VCaP (cell line): ENCODE measurements around the gene SEC62.

Experiments
- H3K27ac ChIP-seq: fragments of 450-650 bp; 2 replicates; pipeline ENCODE4 v1.5.1; 2017
- TF ChIP-seq, protein P1 (sequence below): fragments of 450-650 bp; conservative IDR thresholded peaks from 2 replicates; pipeline ENCODE4 v1.5.1; 2017; ENCODE audit warnings: mild to moderate bottlenecking, moderate library complexity

Gene SEC62

GRCh38 chr3:170002879-170003278 is 36.3 kb downstream of the SEC62 start:
- peak overlapping the region; percentile 43 for H3K27ac ChIP-seq
- TF ChIP-seq, protein P1, sequence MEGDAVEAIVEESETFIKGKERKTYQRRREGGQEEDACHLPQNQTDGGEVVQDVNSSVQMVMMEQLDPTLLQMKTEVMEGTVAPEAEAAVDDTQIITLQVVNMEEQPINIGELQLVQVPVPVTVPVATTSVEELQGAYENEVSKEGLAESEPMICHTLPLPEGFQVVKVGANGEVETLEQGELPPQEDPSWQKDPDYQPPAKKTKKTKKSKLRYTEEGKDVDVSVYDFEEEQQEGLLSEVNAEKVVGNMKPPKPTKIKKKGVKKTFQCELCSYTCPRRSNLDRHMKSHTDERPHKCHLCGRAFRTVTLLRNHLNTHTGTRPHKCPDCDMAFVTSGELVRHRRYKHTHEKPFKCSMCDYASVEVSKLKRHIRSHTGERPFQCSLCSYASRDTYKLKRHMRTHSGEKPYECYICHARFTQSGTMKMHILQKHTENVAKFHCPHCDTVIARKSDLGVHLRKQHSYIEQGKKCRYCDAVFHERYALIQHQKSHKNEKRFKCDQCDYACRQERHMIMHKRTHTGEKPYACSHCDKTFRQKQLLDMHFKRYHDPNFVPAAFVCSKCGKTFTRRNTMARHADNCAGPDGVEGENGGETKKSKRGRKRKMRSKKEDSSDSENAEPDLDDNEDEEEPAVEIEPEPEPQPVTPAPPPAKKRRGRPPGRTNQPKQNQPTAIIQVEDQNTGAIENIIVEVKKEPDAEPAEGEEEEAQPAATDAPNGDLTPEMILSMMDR, result no peak

- TF ChIP-seq, protein P1, result no peak
- peak overlapping the region; percentile 43 for H3K27ac ChIP-seq
These were observed 37.3 kb downstream of the SEC62 start for GRCh38 chr3:170003881-170004356.

GRCh38 chr3:170007031-170007663 is 40.5 kb downstream of the SEC62 start:
- H3K27ac ChIP-seq, result no peak overlapping the region
- TF ChIP-seq, protein P1, result no peak

GRCh38 chr3:170010498-170010897 is 43.9 kb downstream of the SEC62 start:
- TF ChIP-seq, protein P1, result no peak
- H3K27ac ChIP-seq, result no peak overlapping the region

DNA sequence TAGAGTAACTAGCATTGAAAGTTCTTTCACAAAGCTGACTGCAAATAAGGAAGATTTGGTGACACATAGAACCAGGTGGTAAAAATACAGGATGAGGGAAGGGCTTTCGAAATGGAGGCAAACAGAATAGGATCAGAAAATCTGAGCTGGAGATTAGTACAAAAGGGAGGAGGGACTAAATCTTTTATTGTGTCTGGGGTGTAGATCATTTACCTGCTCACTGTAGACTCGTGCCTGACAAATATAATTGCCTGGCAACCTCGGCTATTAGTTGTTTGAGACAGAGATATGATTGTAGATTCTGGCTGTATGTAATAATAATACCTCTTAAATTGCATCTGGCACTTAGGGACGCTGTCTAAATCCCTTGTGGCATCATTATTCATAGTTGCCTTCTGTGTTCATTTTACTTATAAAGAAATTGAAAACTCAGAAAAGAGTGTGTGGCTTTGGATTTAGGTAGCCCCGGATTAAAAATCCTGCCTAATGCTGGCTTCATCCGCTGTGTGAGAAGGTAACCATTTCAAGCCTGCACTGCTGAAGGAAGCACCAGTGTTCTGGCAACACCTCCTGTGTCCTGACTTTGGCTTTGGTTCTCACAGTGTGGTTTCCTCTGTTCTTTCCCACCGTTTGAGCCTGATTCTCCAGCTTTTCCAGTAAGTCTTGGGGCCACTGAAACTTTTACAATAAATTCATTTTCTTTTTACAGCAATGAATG is 46.2 kb downstream of the SEC62 start:
- peak overlapping the region; percentile 72 for H3K27ac ChIP-seq
- TF ChIP-seq, protein P1, result no peak

GRCh38 chr3:170016057-170016456 is 49.5 kb downstream of the SEC62 start:
- no peak overlapping the region for H3K27ac ChIP-seq
- TF ChIP-seq, protein P1, result no peak

DNA sequence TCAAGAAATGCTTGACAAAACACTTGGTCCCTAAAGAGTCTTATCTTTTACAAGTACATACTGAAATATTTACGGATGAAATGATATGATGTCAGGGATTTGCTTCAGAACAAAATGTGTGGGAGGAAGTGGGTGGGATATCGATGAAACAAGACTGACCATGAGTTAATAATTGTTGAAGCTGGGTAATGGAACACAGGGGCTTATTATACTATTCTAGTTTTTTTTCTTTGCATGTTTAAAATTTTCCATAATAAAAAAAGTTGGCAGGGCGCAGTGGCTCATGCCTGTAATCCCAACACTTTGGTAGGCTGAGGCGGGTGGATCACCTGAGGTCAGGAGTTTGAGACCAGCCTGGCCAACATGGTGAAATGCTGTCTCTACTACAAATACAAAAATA is 52.7 kb downstream of the SEC62 start:
- H3K27ac ChIP-seq, result peak overlapping the region; percentile 8; the same call in 1 of the 2 replicates

GRCh38 chr3:170021083-170021482 is 54.5 kb downstream of the SEC62 start:
- no peak overlapping the region for H3K27ac ChIP-seq
- TF ChIP-seq, protein P1, result no peak
